ENCODE results near the gene SMCR8.
"Not testable (repeated sequence)": the region's sequence is repeated elsewhere in the genome, so short reads cannot be mapped to it uniquely, and the experiment has no call there.

SMCR8 gene

GRCh38 chr17:18371455-18371854, 56.4 kb downstream of the SMCR8 start:
- Histone ChIP-seq H3K4me2 (ENCODE audit: low read length) (no peak overlapping the region), H3K36me3 (ENCODE audit: insufficient read depth, low read length) (no peaks in the 10 kb centered on the region; the same call in 1 of the 2 replicates), H3K9me2 (ENCODE audit: low read depth, low read length) (no peaks in the 10 kb centered on the region), H3K27me3 (ENCODE audit: insufficient read depth, low read length) (peaks cover 8% of the 10 kb centered on the region; the same call in 1 of the 2 replicates), H3K27ac (ENCODE audit: low read depth, low read length, poor library complexity, severe bottlenecking) (no peak overlapping the region), H3F3A (ENCODE audit: insufficient read depth, low read length) (no peaks in the 10 kb centered on the region), H2AFZ (ENCODE audit: low read length) (no peak overlapping the region), H3K79me2 (ENCODE audit: insufficient read depth, low read length) (no peaks in the 10 kb centered on the region), H3K9ac (ENCODE audit: low read length) (no peak overlapping the region), H3K4me1 (ENCODE audit: insufficient read depth, low read length, severe bottlenecking) (no peaks in the 10 kb centered on the region), H4K20me1 (ENCODE audit: insufficient read depth, low read length) (no peaks in the 10 kb centered on the region), H3K9me3 (ENCODE audit: low read length) (0 out of 2 replicates have a peak, but pooled peaks cover 4% of the 10 kb centered on the region), H3K4me3 (ENCODE audit: low read depth, low read length, poor library complexity, severe bottlenecking) (no peak overlapping the region)
- TF ChIP-seq EZH2 (IDR thresholded peaks at IDR 0.05; ENCODE audit: borderline replicate concordance, low read length) (no peak), CTCF (IDR thresholded peaks at IDR 0.05; ENCODE audit: low read length) (no peak)

GRCh38 chr17:18373181-18373580, 58.1 kb downstream of the SMCR8 start:
- not testable (repeated sequence) for H3K4me3 ChIP-seq (ENCODE audit: low read depth, low read length, poor library complexity, severe bottlenecking); H3K9ac ChIP-seq (ENCODE audit: low read length); H3K79me2 ChIP-seq (ENCODE audit: insufficient read depth, low read length); H3K36me3 ChIP-seq (ENCODE audit: insufficient read depth, low read length); H3K4me2 ChIP-seq (ENCODE audit: low read length); H3K4me1 ChIP-seq (ENCODE audit: insufficient read depth, low read length, severe bottlenecking); H3K27ac ChIP-seq (ENCODE audit: low read depth, low read length, poor library complexity, severe bottlenecking); H3K27me3 ChIP-seq (ENCODE audit: insufficient read depth, low read length); H2AFZ ChIP-seq (ENCODE audit: low read length); H4K20me1 ChIP-seq (ENCODE audit: insufficient read depth, low read length); H3K9me3 ChIP-seq (ENCODE audit: low read length); H3K9me2 ChIP-seq (ENCODE audit: low read depth, low read length); H3F3A ChIP-seq (ENCODE audit: insufficient read depth, low read length)

GRCh38 chr17:18374216-18374615, 59.1 kb downstream of the SMCR8 start:
- H2AFZ ChIP-seq (ENCODE audit: low read length), result no peak overlapping the region
- H3K9ac ChIP-seq (ENCODE audit: low read length), result no peak overlapping the region
- H3K4me2 ChIP-seq (ENCODE audit: low read length), result no peak overlapping the region
- H3K4me1 ChIP-seq (ENCODE audit: insufficient read depth, low read length, severe bottlenecking), result no peaks in the 10 kb centered on the region
- TF ChIP-seq CTCF (IDR thresholded peaks at IDR 0.05; ENCODE audit: low read length), result no peak
- no peak for TF ChIP-seq EZH2 (IDR thresholded peaks at IDR 0.05; ENCODE audit: borderline replicate concordance, low read length)
- no peaks in the 10 kb centered on the region; the same call in 1 of the 2 replicates for H3K36me3 ChIP-seq (ENCODE audit: insufficient read depth, low read length)
- no peaks in the 10 kb centered on the region for H4K20me1 ChIP-seq (ENCODE audit: insufficient read depth, low read length)
- H3K79me2 ChIP-seq (ENCODE audit: insufficient read depth, low read length), result no peaks in the 10 kb centered on the region
- peaks cover 8% of the 10 kb centered on the region; the same call in 1 of the 2 replicates for H3K27me3 ChIP-seq (ENCODE audit: insufficient read depth, low read length)
- H3K9me3 ChIP-seq (ENCODE audit: low read length), result 0 out of 2 replicates have a peak, but pooled peaks cover 4% of the 10 kb centered on the region
- H3K4me3 ChIP-seq (ENCODE audit: low read depth, low read length, poor library complexity, severe bottlenecking), result no peak overlapping the region
- no peaks in the 10 kb centered on the region for H3K9me2 ChIP-seq (ENCODE audit: low read depth, low read length)
- no peaks in the 10 kb centered on the region for H3F3A ChIP-seq (ENCODE audit: insufficient read depth, low read length)
- H3K27ac ChIP-seq (ENCODE audit: low read depth, low read length, poor library complexity, severe bottlenecking), result no peak overlapping the region
